Measurements from ENCODE around the gene MIA3. TPM values are rescaled to one million over a fixed set of nuclear protein-coding genes. Genes with fewer than 3 reads are reported as not detected.

The MIA3 gene
- total RNA-seq, 1 donor from 2014 or later = 46.3 TPM

- Histone ChIP-seq H3K79me2 (ENCODE audit: low read depth) (no peaks in the 10 kb centered on the region), H3K36me3 (peaks cover 48% of the 10 kb centered on the region), H3K4me2 (no peak overlapping the region), H3K9me3 (ENCODE audit: low read depth) (no peaks in the 10 kb centered on the region), H2AFZ (replicated peaks) (no peak overlapping the region), H3K27me3 (no peaks in the 10 kb centered on the region), H3K9ac (no peak overlapping the region), H3K4me1 (no peaks in the 10 kb centered on the region), H3K27ac (no peak overlapping the region), H4K20me1 (ENCODE audit: low read depth) (no peaks in the 10 kb centered on the region), H3K4me3 (no peak overlapping the region), H3F3A (ENCODE audit: low read depth) (peaks cover 6% of the 10 kb centered on the region)
- TF ChIP-seq EZH2 (IDR thresholded peaks at IDR 0.05) = no peak
- no peak for TF ChIP-seq EZH2phosphoT487 (IDR thresholded peaks at IDR 0.05)
- TF ChIP-seq CTCF (IDR thresholded peaks at IDR 0.05) = no peak
- no peaks in the 10 kb centered on the region for H3K9me3 Mint-ChIP-seq
- peaks cover 23% of the 10 kb centered on the region for H3K36me3 Mint-ChIP-seq
- no peak for DNase-seq (ENCODE audit: low spot score)
- no peak overlapping the region for H3K27ac Mint-ChIP-seq
- H3K27me3 Mint-ChIP-seq (ENCODE audit: insufficient read depth, low read depth) = no peaks in the 10 kb centered on the region
- H3K4me3 Mint-ChIP-seq = no peak overlapping the region
- no peaks in the 10 kb centered on the region for H3K4me1 Mint-ChIP-seq
Observed at GRCh38 chr1:222654849-222655248, 37.0 kb downstream of the MIA3 start.

DNA sequence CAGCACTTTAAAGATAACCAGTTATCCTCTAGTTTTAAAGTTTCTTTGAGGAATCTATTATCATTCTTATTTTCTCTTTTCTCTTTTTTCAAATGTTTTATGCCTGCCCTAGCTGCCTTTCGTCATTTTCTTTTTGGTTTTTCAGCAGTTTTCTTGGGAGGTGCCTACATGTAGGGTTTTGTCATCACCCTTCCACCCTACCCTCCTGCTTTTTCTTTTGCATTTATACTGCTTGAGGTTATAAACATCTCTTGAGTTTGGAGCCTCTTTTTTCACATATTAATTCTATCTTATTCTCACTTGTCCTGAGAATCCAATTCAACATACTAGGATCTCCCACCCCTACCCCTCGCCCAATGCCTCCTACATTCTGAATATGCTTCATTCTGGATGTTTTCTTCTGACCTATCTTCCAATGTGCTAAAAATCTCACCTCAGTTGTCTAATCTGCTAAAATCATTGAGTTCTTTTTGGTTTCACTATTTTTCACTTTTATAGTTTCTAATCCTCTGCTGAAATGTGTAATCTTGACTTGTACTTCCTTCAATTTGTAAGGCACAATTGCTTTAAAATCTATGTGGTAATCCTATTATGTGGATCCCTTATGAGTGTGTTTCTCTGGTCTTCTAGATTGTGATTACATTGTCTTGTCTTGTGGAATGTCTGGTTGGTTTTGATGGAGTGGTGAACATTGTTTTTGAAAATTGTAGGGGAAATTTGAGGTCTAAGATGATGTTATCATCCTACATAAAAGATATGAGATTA, 38.7 kb downstream of the MIA3 start:
- peaks cover 26% of the 10 kb centered on the region for H3K36me3 Mint-ChIP-seq

DNA sequence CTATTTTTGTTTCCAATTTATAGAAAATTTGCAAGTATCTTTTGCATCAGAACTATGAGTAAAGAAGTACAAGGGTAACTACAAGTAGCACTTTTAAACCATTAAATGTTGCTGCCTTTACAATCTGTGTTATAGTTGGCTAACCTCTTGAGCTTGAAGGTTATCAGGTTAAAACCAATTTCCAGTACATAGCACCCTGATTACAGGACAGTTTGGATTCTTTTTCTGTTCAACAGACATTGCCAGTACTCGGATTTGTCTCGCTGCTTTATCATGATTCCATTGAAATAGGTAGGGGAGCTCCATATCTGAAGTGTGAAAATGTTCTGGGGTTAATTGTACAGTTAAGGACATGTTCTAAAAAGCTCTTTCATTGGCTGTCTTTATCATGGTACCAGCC, 40.0 kb downstream of the MIA3 start:
- Histone ChIP-seq H3K36me3 (peaks cover 39% of the 10 kb centered on the region), H3K27me3 (no peaks in the 10 kb centered on the region), H3K4me2 (no peak overlapping the region), H3F3A (ENCODE audit: low read depth) (peaks cover 6% of the 10 kb centered on the region), H3K4me3 (no peak overlapping the region), H3K27ac (no peak overlapping the region), H3K9ac (no peak overlapping the region), H3K79me2 (ENCODE audit: low read depth) (no peaks in the 10 kb centered on the region), H4K20me1 (ENCODE audit: low read depth) (no peaks in the 10 kb centered on the region), H2AFZ (replicated peaks) (no peak overlapping the region), H3K4me1 (no peaks in the 10 kb centered on the region), H3K9me3 (ENCODE audit: low read depth) (no peaks in the 10 kb centered on the region)
- H3K27ac Mint-ChIP-seq = no peak overlapping the region
- H3K4me1 Mint-ChIP-seq = no peaks in the 10 kb centered on the region
- TF ChIP-seq EZH2phosphoT487 (IDR thresholded peaks at IDR 0.05) = no peak
- peaks cover 27% of the 10 kb centered on the region for H3K36me3 Mint-ChIP-seq
- no peak for DNase-seq (ENCODE audit: low spot score)
- H3K9me3 Mint-ChIP-seq = no peaks in the 10 kb centered on the region
- H3K27me3 Mint-ChIP-seq (ENCODE audit: insufficient read depth, low read depth) = no peaks in the 10 kb centered on the region
- H3K4me3 Mint-ChIP-seq = no peak overlapping the region

More for the DNA sequence above, 38.7 kb downstream of the MIA3 start:
- Histone ChIP-seq H3K9ac (no peak overlapping the region), H3K4me1 (no peaks in the 10 kb centered on the region), H3K79me2 (ENCODE audit: low read depth) (no peaks in the 10 kb centered on the region), H3K27ac (no peak overlapping the region), H2AFZ (replicated peaks) (no peak overlapping the region), H3F3A (ENCODE audit: low read depth) (peaks cover 6% of the 10 kb centered on the region), H3K36me3 (peaks cover 39% of the 10 kb centered on the region), H4K20me1 (ENCODE audit: low read depth) (no peaks in the 10 kb centered on the region), H3K27me3 (no peaks in the 10 kb centered on the region), H3K4me2 (no peak overlapping the region), H3K9me3 (ENCODE audit: low read depth) (no peaks in the 10 kb centered on the region), H3K4me3 (no peak overlapping the region)
- Mint-ChIP-seq H3K27ac (no peak overlapping the region), H3K27me3 (ENCODE audit: insufficient read depth, low read depth) (no peaks in the 10 kb centered on the region), H3K9me3 (no peaks in the 10 kb centered on the region), H3K4me1 (no peaks in the 10 kb centered on the region), H3K4me3 (no peak overlapping the region)
- no peak for TF ChIP-seq EZH2phosphoT487 (IDR thresholded peaks at IDR 0.05)
- TF ChIP-seq CTCF (IDR thresholded peaks at IDR 0.05) = no peak
- TF ChIP-seq EZH2 (IDR thresholded peaks at IDR 0.05) = no peak
- DNase-seq (ENCODE audit: low spot score) = no peak

GRCh38 chr1:222663431-222663934, 45.6 kb downstream of the MIA3 start:
- Histone ChIP-seq H3K4me3 (no peak overlapping the region), H3K79me2 (ENCODE audit: low read depth) (no peaks in the 10 kb centered on the region), H3K4me2 (no peak overlapping the region), H3K9ac (no peak overlapping the region), H3K27me3 (no peaks in the 10 kb centered on the region), H2AFZ (replicated peaks) (no peak overlapping the region), H4K20me1 (ENCODE audit: low read depth) (no peaks in the 10 kb centered on the region), H3K4me1 (no peaks in the 10 kb centered on the region), H3F3A (ENCODE audit: low read depth) (peaks cover 18% of the 10 kb centered on the region), H3K27ac (no peak overlapping the region), H3K9me3 (ENCODE audit: low read depth) (no peaks in the 10 kb centered on the region), H3K36me3 (peaks cover 32% of the 10 kb centered on the region)
- Mint-ChIP-seq H3K9me3 (no peaks in the 10 kb centered on the region), H3K36me3 (peaks cover 26% of the 10 kb centered on the region), H3K27me3 (ENCODE audit: insufficient read depth, low read depth) (no peaks in the 10 kb centered on the region), H3K4me3 (no peak overlapping the region), H3K27ac (no peak overlapping the region), H3K4me1 (no peaks in the 10 kb centered on the region)
- no peak for TF ChIP-seq EZH2 (IDR thresholded peaks at IDR 0.05)
- no peak for TF ChIP-seq EZH2phosphoT487 (IDR thresholded peaks at IDR 0.05)
- no peak for TF ChIP-seq CTCF (IDR thresholded peaks at IDR 0.05)
- no peak for DNase-seq (ENCODE audit: low spot score)
